H1 (cell line): ENCODE data around the gene TSPAN9. TPM values are rescaled to one million over a fixed set of nuclear protein-coding genes. Genes with fewer than 3 reads are reported as not detected.
A peak's percentile ranks its signal among the peaks of the same experiment; 100 is the strongest.

Experiments
- CTCF ChIA-PET: fragments of 300-600 bp; sonication (Branson Sonifier 250); formaldehyde crosslinking; loops from one replicate; lab custom pipeline; 2021; ENCODE audit not compliant: partially characterized antibody; lab: Charles Lee
- POLR2A ChIA-PET: fragments of 300-600 bp; sonication (Branson Sonifier 250); formaldehyde crosslinking; loops from one replicate; lab custom pipeline; 2021; ENCODE audit warnings: inconsistent platforms; ENCODE audit not compliant: partially characterized antibody; lab: Charles Lee
- DNase-seq, 2 experiments: peaks; one replicate each; pipeline versions ENCODE4 v3.0.0 to v3.0.0-alpha.2; 2010 to 2022; ENCODE audit warnings: low spot score in 2 of 2, low read depth in 1 of 2, mixed read lengths in 1 of 2
- FAIRE-seq: peaks from 2 replicates; lab custom pipeline; 2011; peaks lifted over from hg19 to GRCh38; lab: Jason Lieb, UNC
- H2AFZ ChIP-seq: 2 replicates; pipeline ENCODE4 v1.8.1; 2012; ENCODE audit warnings: low read length, inconsistent platforms
- H2AK5ac ChIP-seq: 2 replicates; pipeline ENCODE4 v1.6.1; 2013; ENCODE audit warnings: low read depth, low read length
- H2BK120ac ChIP-seq: replicated peaks from 2 replicates; pipeline ENCODE3; 2013; ENCODE audit warnings: low read depth, low read length, inconsistent platforms
- H2BK12ac ChIP-seq: 2 replicates; pipeline ENCODE4 v1.6.1; 2013; ENCODE audit warnings: low read depth, low read length
- H2BK15ac ChIP-seq: 2 replicates; pipeline ENCODE4 v1.6.1; 2013; ENCODE audit warnings: low read length
- H2BK20ac ChIP-seq: 2 replicates; pipeline ENCODE4 v1.6.1; 2013; ENCODE audit warnings: low read length
- H2BK5ac ChIP-seq: 2 replicates; pipeline ENCODE4 v1.6.1; 2013; ENCODE audit warnings: low read depth, low read length
- H3K14ac ChIP-seq: 2 replicates; pipeline ENCODE4 v1.6.1; 2013; ENCODE audit warnings: inconsistent platforms; ENCODE audit not compliant: insufficient read length
- H3K18ac ChIP-seq: 2 replicates; pipeline ENCODE4 v1.6.1; 2013; ENCODE audit warnings: low read length; ENCODE audit errors: extremely low read depth
- H3K23ac ChIP-seq: 2 replicates; pipeline ENCODE4 v1.6.1; 2013; ENCODE audit warnings: inconsistent platforms; ENCODE audit not compliant: insufficient read length
- H3K23me2 ChIP-seq: 2 replicates; pipeline ENCODE4 v1.6.1; 2013; ENCODE audit warnings: low read depth, low read length
- H3K27ac ChIP-seq: 2 replicates; pipeline ENCODE4 v1.6.1; 2011; ENCODE audit warnings: low read depth, low read length, inconsistent platforms
- H3K27me3 ChIP-seq, 4 experiments: replicated peaks in 1 of 4; 1 replicate in 1 of 4; 2 replicates in 3 of 4; pipeline versions ENCODE4 v1.6.1 to v1.8.1; 2011 to 2013; ENCODE audit warnings: low read length in 3 of 4, mild to moderate bottlenecking in 3 of 4, inconsistent platforms in 2 of 4, mixed read lengths in 2 of 4, moderate library complexity in 1 of 4; ENCODE audit not compliant: control insufficient read depth in 3 of 4, insufficient read depth in 3 of 4; ENCODE audit errors: extremely low read depth in 1 of 4
- H3K36me3 ChIP-seq, 4 experiments: 2 replicates each; pipeline versions ENCODE4 v1.6.1 to v1.8.1; 2011 to 2013; ENCODE audit warnings: mild to moderate bottlenecking in 4 of 4, low read length in 3 of 4, moderate library complexity in 2 of 4, control low read depth in 1 of 4, inconsistent platforms in 1 of 4; ENCODE audit not compliant: insufficient read depth in 4 of 4, control insufficient read depth in 2 of 4
- H3K4ac ChIP-seq: replicated peaks from 2 replicates; pipeline ENCODE3; 2013; ENCODE audit warnings: low read length, low read depth, mixed read lengths, inconsistent platforms; ENCODE audit not compliant: insufficient read length
- H3K4me1 ChIP-seq, 4 experiments: replicated peaks in 1 of 4; 1 replicate in 1 of 4; 2 replicates in 3 of 4; pipeline versions ENCODE4 v1.6.1 to v1.8.1; 2011 to 2013; ENCODE audit warnings: low read length in 3 of 4, inconsistent platforms in 2 of 4, mixed read lengths in 1 of 4; ENCODE audit not compliant: insufficient read depth in 4 of 4, control insufficient read depth in 3 of 4
- H3K4me2 ChIP-seq, 2 experiments: 2 replicates each; pipeline versions ENCODE4 v1.6.1 to v1.8.1; 2011 to 2013; ENCODE audit warnings: low read depth in 2 of 2, low read length in 2 of 2, control low read depth in 1 of 2, inconsistent platforms in 1 of 2, mild to moderate bottlenecking in 1 of 2; ENCODE audit not compliant: insufficient read depth in 1 of 2
- H3K4me3 ChIP-seq, 4 experiments: fragments of 200-600, 300-600 bp in 1 of 4; sonication (generic), shearing (Covaris generic), sonication (Bioruptor Twin) in 1 of 4; 2 replicates each; pipeline versions ENCODE4 v1.5.1 to v1.8.1; 2011 to 2016; ENCODE audit warnings: low read length in 4 of 4, low read depth in 3 of 4, control low read depth in 2 of 4, inconsistent platforms in 2 of 4, mild to moderate bottlenecking in 2 of 4, mixed read lengths in 1 of 4, moderate library complexity in 1 of 4; ENCODE audit not compliant: insufficient read depth in 2 of 4; ENCODE audit errors: extremely low read depth in 1 of 4
- H3K56ac ChIP-seq: replicated peaks from 2 replicates; pipeline ENCODE3; 2013; ENCODE audit warnings: low read depth, mild to moderate bottlenecking, mixed read lengths, low read length, inconsistent platforms; ENCODE audit not compliant: insufficient read length
- H3K79me1 ChIP-seq: 2 replicates; pipeline ENCODE4 v1.6.1; 2013; ENCODE audit warnings: low read depth, low read length, control low read depth
- H3K79me2 ChIP-seq, 2 experiments: 2 replicates each; pipeline versions ENCODE4 v1.6.1 to v1.8.1; 2012 to 2013; ENCODE audit warnings: low read length in 2 of 2, mild to moderate bottlenecking in 2 of 2, inconsistent platforms in 1 of 2; ENCODE audit not compliant: insufficient read depth in 2 of 2, control insufficient read depth in 1 of 2
- H3K9ac ChIP-seq, 4 experiments: replicated peaks in 1 of 4; 1 replicate in 1 of 4; 2 replicates in 3 of 4; pipeline versions ENCODE4 v1.6.1 to v1.8.1; 2011 to 2013; ENCODE audit warnings: low read depth in 3 of 4, low read length in 3 of 4, control low read depth in 2 of 4, mild to moderate bottlenecking in 2 of 4, moderate library complexity in 2 of 4, inconsistent platforms in 1 of 4; ENCODE audit errors: extremely low read depth in 1 of 4
- H3K9me3 ChIP-seq, 2 experiments: 2 replicates each; pipeline versions ENCODE4 v1.6.1 to v1.8.1; 2012 to 2013; ENCODE audit warnings: mild to moderate bottlenecking in 2 of 2, moderate library complexity in 2 of 2, control low read depth in 1 of 2, inconsistent platforms in 1 of 2, low read depth in 1 of 2, low read length in 1 of 2, mixed read lengths in 1 of 2; ENCODE audit not compliant: insufficient read depth in 2 of 2
- H4K20me1 ChIP-seq, 2 experiments: replicated peaks in 1 of 2; 2 replicates each; pipeline versions ENCODE3 to v1.8.1; 2011 to 2013; ENCODE audit warnings: inconsistent platforms in 2 of 2, low read length in 2 of 2, mild to moderate bottlenecking in 1 of 2; ENCODE audit not compliant: insufficient read depth in 2 of 2, control insufficient read depth in 1 of 2
- H4K5ac ChIP-seq: 2 replicates; pipeline ENCODE4 v1.6.1; 2013; ENCODE audit warnings: low read length, low read depth, mixed read lengths, inconsistent platforms; ENCODE audit not compliant: insufficient read length
- H4K8ac ChIP-seq: 2 replicates; pipeline ENCODE4 v1.8.0; 2013; ENCODE audit warnings: mild to moderate bottlenecking, moderate library complexity, low read length, inconsistent platforms; ENCODE audit not compliant: insufficient read depth; ENCODE audit errors: extremely low read depth
- H4K91ac ChIP-seq: replicated peaks from 2 replicates; pipeline ENCODE3; 2013; ENCODE audit warnings: low read length, mixed read lengths, inconsistent platforms; ENCODE audit not compliant: insufficient read length
- EGR1 ChIP-seq: IDR thresholded peaks from 2 replicates; pipeline ENCODE4 v1.6.1; 2011; ENCODE audit warnings: low read depth, low read length, borderline replicate concordance
- GTF2F1 ChIP-seq: IDR thresholded peaks from 2 replicates; pipeline ENCODE4 v1.6.1; 2012; ENCODE audit warnings: low read depth, low read length, improper control_type of control experiment, borderline replicate concordance
- KDM5A ChIP-seq: fragments of 200-600 bp; IDR thresholded peaks from 2 replicates; pipeline ENCODE4 v1.7.1; 2012; ENCODE audit warnings: mild to moderate bottlenecking, low read length, inconsistent platforms, mixed read lengths
- POLR2AphosphoS5 ChIP-seq: IDR thresholded peaks from 2 replicates; pipeline ENCODE4 v1.6.1; 2011; ENCODE audit warnings: low read depth, low read length
- SAP30 ChIP-seq: fragments of 300-600 bp; sonication (generic); IDR thresholded peaks from 2 replicates; pipeline ENCODE4 v1.7.1; 2012; ENCODE audit warnings: low read length, moderate library complexity, mild to moderate bottlenecking, inconsistent platforms; ENCODE audit not compliant: insufficient read depth, insufficient replicate concordance
- SIN3A ChIP-seq, 2 experiments: IDR thresholded peaks in 1 of 2; conservative IDR thresholded peaks in 1 of 2; 2 replicates each; pipeline ENCODE4 v1.6.1; 2011 to 2012; ENCODE audit warnings: low read length in 2 of 2, improper control_type of control experiment in 1 of 2, low read depth in 1 of 2, mild to moderate bottlenecking in 1 of 2
- TAF7 ChIP-seq: optimal IDR thresholded peaks from 2 replicates; pipeline ENCODE3; 2011; ENCODE audit warnings: low read depth, mild to moderate bottlenecking, inconsistent platforms, low read length, moderate library complexity, borderline replicate concordance
- USF2 ChIP-seq: IDR thresholded peaks from 2 replicates; pipeline ENCODE4 v1.6.1; 2011; ENCODE audit warnings: low read length, improper control_type of control experiment
- WGBS, 2 experiments: shearing (Covaris generic) in 1 of 2; methylation state at CpG; one replicate each; pipeline versions ENCODE4 v1.1.6 to v1.1.7; 2013 to 2015; ENCODE audit warnings: low lambda C conversion rate in 2 of 2, mixed read lengths in 2 of 2, inconsistent platforms in 1 of 2, low coverage in 1 of 2, missing lambda C conversion rate in 1 of 2; ENCODE audit not compliant: insufficient replicate concordance in 2 of 2, insufficient coverage in 1 of 2, insufficient read length in 1 of 2; ENCODE audit errors: extremely low coverage in 1 of 2, missing lambda C conversion rate in 1 of 2; 5-methylcytosine and 5-hydroxymethylcytosine counted together
- polyA plus RNA-seq, 7 experiments: library from polyadenylated mRNA; depleted of rRNA in 3 of 7; stranded (reverse) in 5 of 7; unstranded in 2 of 7; fragments of >200 nt in 5 of 7; fragments of 200-250 nt in 2 of 7; gene quantifications; 1 replicate in 5 of 7; 2 replicates in 1 of 7; 4 replicates in 1 of 7; pipeline versions ENCODE4 v1.2.1 to v1.2.3, GENCODE V29; 2011 to 2013; ENCODE audit warnings: missing spikeins in 2 of 7, mixed read lengths in 2 of 7
- total RNA-seq: library from RNA; stranded (reverse); fragmentation: NEBNext Ultra II Directional; extraction: Animal tissue kit (Norgen Biotek cat#: 25700); gene quantifications from 2 replicates; pipeline ENCODE4 v1.2.1, GENCODE V29; 2021

Gene TSPAN9
- total and polyA plus RNA-seq, 2 of the 8 experiments (the other 6 are each of a cell fraction or from before 2014, with no cell fraction given) = 11.5 to 29.1 TPM

DNA sequence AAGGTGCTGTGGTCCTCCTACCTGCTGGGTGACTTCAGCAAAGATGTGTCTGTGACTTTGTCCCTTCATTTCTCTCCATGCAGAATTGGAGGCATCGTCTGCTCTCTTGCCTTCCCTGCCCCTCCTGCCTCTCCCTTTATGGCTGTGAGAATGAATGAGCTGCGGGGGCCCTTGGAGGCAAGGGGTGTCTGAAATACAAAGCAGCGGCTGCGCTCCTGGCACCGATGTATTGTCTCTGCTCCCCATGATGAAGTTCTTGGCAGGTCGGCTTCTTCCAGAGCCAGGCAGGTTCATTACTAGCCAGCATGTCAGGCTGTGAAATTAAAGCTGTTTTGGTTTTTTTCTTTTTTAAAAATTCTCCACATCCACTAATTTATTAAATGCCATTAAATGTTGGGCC, 194.5 kb downstream of the TSPAN9 start:
- Histone ChIP-seq H4K8ac (no peak overlapping the region), H2BK15ac (no peak overlapping the region), H3K14ac (no peak overlapping the region), H2BK120ac (no peak overlapping the region)
- peak; percentile 28 for FAIRE-seq
- TF ChIP-seq USF2 = no peak
- TF ChIP-seq GTF2F1 = no peak
- TF ChIP-seq SAP30 = no peak
- no peak for TF ChIP-seq EGR1
- TF ChIP-seq KDM5A = no peak
- no peak for TF ChIP-seq POLR2AphosphoS5
- TF ChIP-seq SIN3A (conservative IDR thresholded peaks at IDR 0.05 in 1 of 2, IDR thresholded peaks at IDR 0.05 in 1 of 2; ENCODE audit: low read depth in 1 of 2, low read length in 2 of 2) = 0 out of 4 replicates have a peak, but pooled peaks of 1 of the 2 experiments have one; percentile 33
- TF ChIP-seq TAF7 = no peak
- TF ChIP-seq, all 59 proteins: peak for 1
- no peak overlapping the region for H3K23ac ChIP-seq
- H2BK5ac ChIP-seq = no peak overlapping the region
- no peaks in the 10 kb centered on the region for H3K79me1 ChIP-seq
- no peak overlapping the region for H3K4me3 ChIP-seq
- no peak overlapping the region for H4K91ac ChIP-seq
- H3K27ac ChIP-seq = no peak overlapping the region
- no peaks in the 10 kb centered on the region for H3K9me3 ChIP-seq
- peak overlapping the region; percentile 17 to 23; a peak in 1 of 4 replicates for H3K4me2 ChIP-seq
- 48% methylated on average over 6 of the region's 6 CpGs; no CpG with 5 or more reads in 1 of the 2 experiments for WGBS, 2 experiments
- no peak overlapping the region for H2BK12ac ChIP-seq
- no peak overlapping the region for H4K5ac ChIP-seq
- H3K79me2 ChIP-seq = no peaks in the 10 kb centered on the region
- CTCF ChIA-PET = interaction anchor here (1.3 to 16.9 kb wide), 8 partner anchors 10 to 199 kb away, joined by 3 to 361 read pairs (median 6); no protein-coding TSS in a partner anchor
- no peak overlapping the region for H3K18ac ChIP-seq
- no peak overlapping the region for H3K56ac ChIP-seq
- no peak overlapping the region for H2AK5ac ChIP-seq
- H2BK20ac ChIP-seq = no peak overlapping the region
- H3K4me1 ChIP-seq = peaks cover 0 to 15% (median 6%) of the 10 kb centered on the region in 4 experiments
- H4K20me1 ChIP-seq = peaks cover 2 to 3% of the 10 kb centered on the region in 2 experiments
- H2AFZ ChIP-seq = no peak overlapping the region
- POLR2A ChIA-PET = interaction anchor here (2.3 kb wide), 1 partner anchor 64 kb away, joined by 5 read pairs; no protein-coding TSS in a partner anchor
- no peaks in the 10 kb centered on the region for H3K36me3 ChIP-seq
- no peaks in the 10 kb centered on the region for H3K27me3 ChIP-seq
- no peak for DNase-seq
- no peak overlapping the region for H3K4ac ChIP-seq
- H3K9ac ChIP-seq = no peak overlapping the region
- H3K23me2 ChIP-seq = no peaks in the 10 kb centered on the region
